K562 (cell line): Measurements from ENCODE around the gene ERBB3. TPM values are rescaled to one million over a fixed set of nuclear protein-coding genes. Genes with fewer than 3 reads are reported as not detected.

ENCODE experiments used
- BCOR ChIP-seq: fragments of 450-650 bp; IDR thresholded peaks from 2 replicates; pipeline ENCODE4 v1.6.1; 2016
- CBFB ChIP-seq: sonication (generic); formaldehyde crosslinking; IDR thresholded peaks from 2 replicates; pipeline ENCODE4 v1.4.0; 2020; ENCODE audit warnings: mild to moderate bottlenecking, missing genetic modification reagents
- EP400 ChIP-seq: fragments of 450-650 bp; IDR thresholded peaks from 2 replicates; pipeline ENCODE4 v1.6.1; 2017; ENCODE audit warnings: antibody characterized with exemption, mild to moderate bottlenecking, moderate library complexity
- HLTF ChIP-seq: fragments of 450-650 bp; IDR thresholded peaks from 2 replicates; pipeline ENCODE4 v1.6.1; 2016
- KDM2B ChIP-seq: fragments of 250-450 bp; sonication (Bioruptor Pico); IDR thresholded peaks from 2 replicates; pipeline ENCODE4 v1.8.0; 2021; ENCODE audit warnings: mild to moderate bottlenecking, moderate library complexity
- POLR2G ChIP-seq: fragments of 200-400 bp; formaldehyde crosslinking; IDR thresholded peaks from 2 replicates; pipeline ENCODE4 v1.6.1; 2017; ENCODE audit warnings: low read depth, mild to moderate bottlenecking, antibody characterized with exemption, low read length, moderate library complexity
- RERE ChIP-seq: sonication (generic); formaldehyde crosslinking; IDR thresholded peaks from 2 replicates; pipeline ENCODE4 v1.8.0; 2023; ENCODE audit warnings: missing genetic modification reagents, mild to moderate bottlenecking, borderline replicate concordance
- SRF ChIP-seq, 2 experiments: fragments of 250-450, 450-650 bp in 1 of 2; sonication (Bioruptor Pico) in 1 of 2; sonication (generic) in 1 of 2; formaldehyde crosslinking; IDR thresholded peaks; 2 replicates each; pipeline versions ENCODE4 v1.5.0 to v1.5.1; 2020 to 2022; ENCODE audit warnings: mild to moderate bottlenecking in 1 of 2, missing genetic modification reagents in 1 of 2
- ZNF3 ChIP-seq: fragments of 250-450 bp; sonication (Bioruptor Pico); IDR thresholded peaks from 2 replicates; pipeline ENCODE4 v1.5.0; 2021; ENCODE audit warnings: mild to moderate bottlenecking, moderate library complexity
- ZNF639 ChIP-seq, 2 experiments: fragments of 200-800 bp in 1 of 2; sonication (Bioruptor generic) in 1 of 2; sonication (generic) in 1 of 2; formaldehyde crosslinking in 1 of 2; IDR thresholded peaks in 1 of 2; conservative IDR thresholded peaks in 1 of 2; 2 replicates each; pipeline versions ENCODE4 v1.5.0 to v1.6.1; 2016 to 2020; ENCODE audit warnings: missing compliant biosample characterization in 1 of 2, missing genetic modification characterization in 1 of 2, missing genetic modification reagents in 1 of 2
- polyA plus RNA-seq, 8 experiments: library from polyadenylated mRNA; depleted of rRNA in 4 of 8; stranded (reverse) in 5 of 8; unstranded in 3 of 8; fragments of >200 nt; fragmentation: Nextera tagmentation in 2 of 8; fragmentation: Illumina TruSeq in 1 of 8; extraction: Ambion mirVana in 2 of 8; extraction: Trizol in 1 of 8; gene quantifications; 2 replicates each; pipeline versions ENCODE4 v1.2.1 to v1.2.3, GENCODE V29; 2011 to 2014; ENCODE audit warnings: inconsistent platforms in 1 of 8, missing spikeins in 1 of 8
- total RNA-seq, 7 experiments: library from RNA; depleted of rRNA in 6 of 7; stranded (reverse); fragments of >200 nt in 6 of 7; fragmentation: Illumina TruSeq in 2 of 7; extraction: Trizol in 2 of 7; gene quantifications; 2 replicates each; pipeline versions ENCODE4 v1.2.1 to v1.2.3, GENCODE V29; 2011 to 2021; ENCODE audit warnings: low replicate concordance in 1 of 7
- TF ChIP-seq, protein P1 (sequence below), 2 experiments: fragments of 450-650 bp; formaldehyde crosslinking in 1 of 2; IDR thresholded peaks; 2 replicates each; pipeline versions ENCODE4 v1.4.0 to v1.6.1; 2014 to 2020; ENCODE audit warnings: mild to moderate bottlenecking in 2 of 2, borderline replicate concordance in 1 of 2, low read depth in 1 of 2

ERBB3 gene
- total and polyA plus RNA-seq, 9 of the 15 experiments (the other 6 are each of a cell fraction or from before 2014, with no cell fraction given): 1.5 to 5.4 (median 3.8) TPM

GRCh38 chr12:56078931-56079722 is 838 bp upstream of the ERBB3 start (continued):
- TF ChIP-seq, protein P1, sequence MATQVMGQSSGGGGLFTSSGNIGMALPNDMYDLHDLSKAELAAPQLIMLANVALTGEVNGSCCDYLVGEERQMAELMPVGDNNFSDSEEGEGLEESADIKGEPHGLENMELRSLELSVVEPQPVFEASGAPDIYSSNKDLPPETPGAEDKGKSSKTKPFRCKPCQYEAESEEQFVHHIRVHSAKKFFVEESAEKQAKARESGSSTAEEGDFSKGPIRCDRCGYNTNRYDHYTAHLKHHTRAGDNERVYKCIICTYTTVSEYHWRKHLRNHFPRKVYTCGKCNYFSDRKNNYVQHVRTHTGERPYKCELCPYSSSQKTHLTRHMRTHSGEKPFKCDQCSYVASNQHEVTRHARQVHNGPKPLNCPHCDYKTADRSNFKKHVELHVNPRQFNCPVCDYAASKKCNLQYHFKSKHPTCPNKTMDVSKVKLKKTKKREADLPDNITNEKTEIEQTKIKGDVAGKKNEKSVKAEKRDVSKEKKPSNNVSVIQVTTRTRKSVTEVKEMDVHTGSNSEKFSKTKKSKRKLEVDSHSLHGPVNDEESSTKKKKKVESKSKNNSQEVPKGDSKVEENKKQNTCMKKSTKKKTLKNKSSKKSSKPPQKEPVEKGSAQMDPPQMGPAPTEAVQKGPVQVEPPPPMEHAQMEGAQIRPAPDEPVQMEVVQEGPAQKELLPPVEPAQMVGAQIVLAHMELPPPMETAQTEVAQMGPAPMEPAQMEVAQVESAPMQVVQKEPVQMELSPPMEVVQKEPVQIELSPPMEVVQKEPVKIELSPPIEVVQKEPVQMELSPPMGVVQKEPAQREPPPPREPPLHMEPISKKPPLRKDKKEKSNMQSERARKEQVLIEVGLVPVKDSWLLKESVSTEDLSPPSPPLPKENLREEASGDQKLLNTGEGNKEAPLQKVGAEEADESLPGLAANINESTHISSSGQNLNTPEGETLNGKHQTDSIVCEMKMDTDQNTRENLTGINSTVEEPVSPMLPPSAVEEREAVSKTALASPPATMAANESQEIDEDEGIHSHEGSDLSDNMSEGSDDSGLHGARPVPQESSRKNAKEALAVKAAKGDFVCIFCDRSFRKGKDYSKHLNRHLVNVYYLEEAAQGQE (IDR thresholded peaks at IDR 0.05; ENCODE audit: borderline replicate concordance): peak; percentile 48
- TF ChIP-seq, protein P1 (CRISPR knock-in tag; IDR thresholded peaks at IDR 0.05; ENCODE audit: low read depth): no peak
- no peak for TF ChIP-seq ZNF639 (CRISPR knock-in tag; conservative IDR thresholded peaks at IDR 0.05 in 1 of 2, IDR thresholded peaks at IDR 0.05 in 1 of 2)
- TF ChIP-seq ZNF3 (CRISPR knock-in tag): no peak
- TF ChIP-seq BCOR: 0 out of 2 replicates have a peak, but pooled peaks have one; percentile 29
- TF ChIP-seq HLTF: no peak
- peak; percentile 50; the same call in 1 of the 2 replicates for TF ChIP-seq CBFB (CRISPR knock-in tag)
- TF ChIP-seq KDM2B (CRISPR knock-in tag): no peak
- no peak for TF ChIP-seq EP400
- TF ChIP-seq SRF (CRISPR knock-in tag; IDR thresholded peaks at IDR 0.05): 0 out of 4 replicates have a peak, but pooled peaks of 1 of the 2 experiments have one; percentile 18
- peak; percentile 73 for TF ChIP-seq POLR2G
- TF ChIP-seq RERE (CRISPR knock-in tag): no peak
